CD8-positive, alpha-beta memory T cell (primary cell): ENCODE measurements around the gene MCC. TPM values are rescaled to one million over a fixed set of nuclear protein-coding genes. Genes with fewer than 3 reads are reported as not detected.

Experiments
- CTCF ChIA-PET: fragments of 350-600 bp; sonication (Branson Sonifier 250); formaldehyde crosslinking; loops from one replicate; lab custom pipeline; 2021; ENCODE audit warnings: antibody characterized with exemption; lab: Charles Lee
- POLR2A ChIA-PET: fragments of 350-600 bp; sonication (Branson Sonifier 250); formaldehyde crosslinking; loops from one replicate; lab custom pipeline; 2021; ENCODE audit warnings: antibody characterized with exemption; lab: Charles Lee
- DNase-seq, 5 donors: peaks; one replicate each; pipeline versions ENCODE4 v3.0.0 to v3.0.0-alpha.2; 2020 to 2022; ENCODE audit warnings: mixed read lengths in 1 of 5
- H3K27ac ChIP-seq: one replicate; pipeline ENCODE4 v1.7.0; 2013; ENCODE audit warnings: low read depth, mild to moderate bottlenecking, low read length, moderate library complexity
- H3K27me3 ChIP-seq: 2 replicates; pipeline ENCODE4 v1.7.0; 2013; ENCODE audit warnings: low read length, mild to moderate bottlenecking; ENCODE audit not compliant: insufficient read depth, poor library complexity, severe bottlenecking
- H3K36me3 ChIP-seq: 2 replicates; pipeline ENCODE4 v1.7.0; 2013; ENCODE audit warnings: mild to moderate bottlenecking, low read length, moderate library complexity; ENCODE audit not compliant: insufficient read depth
- H3K4me1 ChIP-seq: 2 replicates; pipeline ENCODE4 v1.7.0; 2013; ENCODE audit warnings: mild to moderate bottlenecking, low read length, moderate library complexity; ENCODE audit not compliant: insufficient read depth
- H3K4me3 ChIP-seq: 2 replicates; pipeline ENCODE4 v1.7.0; 2013; ENCODE audit warnings: mild to moderate bottlenecking, low read length
- H3K9me3 ChIP-seq: 2 replicates; pipeline ENCODE4 v1.7.0; 2013; ENCODE audit warnings: mild to moderate bottlenecking, low read length
- H3K27ac Mint-ChIP-seq, 8 donors: one replicate each; pipeline ENCODE4 v1.8.0; 2020 to 2021; ENCODE audit warnings: mixed read lengths in 8 of 8, mild to moderate bottlenecking in 6 of 8, inconsistent platforms in 3 of 8, moderate library complexity in 3 of 8
- H3K27me3 Mint-ChIP-seq, 2 donors: one replicate each; pipeline ENCODE4 v1.8.0; 2020 to 2021; ENCODE audit warnings: mixed read lengths in 2 of 2, mild to moderate bottlenecking in 1 of 2, moderate library complexity in 1 of 2
- H3K36me3 Mint-ChIP-seq, 3 donors: one replicate each; pipeline ENCODE4 v1.8.0; 2020 to 2021; ENCODE audit warnings: mixed read lengths in 3 of 3, inconsistent platforms in 1 of 3, mild to moderate bottlenecking in 1 of 3
- H3K4me1 Mint-ChIP-seq, 3 donors: one replicate each; pipeline ENCODE4 v1.8.0; 2020 to 2021; ENCODE audit warnings: mixed read lengths in 3 of 3, inconsistent platforms in 1 of 3, mild to moderate bottlenecking in 1 of 3
- H3K4me3 Mint-ChIP-seq, 7 donors: one replicate each; pipeline ENCODE4 v1.8.0; 2020 to 2021; ENCODE audit warnings: mixed read lengths in 7 of 7, mild to moderate bottlenecking in 6 of 7, moderate library complexity in 4 of 7, inconsistent platforms in 2 of 7
- H3K9me3 Mint-ChIP-seq, 5 donors: one replicate each; pipeline ENCODE4 v1.8.0; 2020 to 2022; ENCODE audit warnings: mixed read lengths in 5 of 5, mild to moderate bottlenecking in 3 of 5, moderate library complexity in 2 of 5, inconsistent platforms in 1 of 5
- polyA plus RNA-seq: library from polyadenylated mRNA; unstranded; fragments of 300-500 nt; fragmentation: Illumina TruSeq; gene quantifications from one replicate; pipeline ENCODE4 v1.2.3, GENCODE V29; 2021
- total RNA-seq, 2 experiments: library from RNA; stranded (reverse); gene quantifications; one replicate each; pipeline ENCODE4 v1.2.3, GENCODE V29; 2021

The MCC gene
- total and polyA plus RNA-seq, 3 experiments from 2014 or later: 4.2 to 5.4 (median 4.9) TPM

DNA sequence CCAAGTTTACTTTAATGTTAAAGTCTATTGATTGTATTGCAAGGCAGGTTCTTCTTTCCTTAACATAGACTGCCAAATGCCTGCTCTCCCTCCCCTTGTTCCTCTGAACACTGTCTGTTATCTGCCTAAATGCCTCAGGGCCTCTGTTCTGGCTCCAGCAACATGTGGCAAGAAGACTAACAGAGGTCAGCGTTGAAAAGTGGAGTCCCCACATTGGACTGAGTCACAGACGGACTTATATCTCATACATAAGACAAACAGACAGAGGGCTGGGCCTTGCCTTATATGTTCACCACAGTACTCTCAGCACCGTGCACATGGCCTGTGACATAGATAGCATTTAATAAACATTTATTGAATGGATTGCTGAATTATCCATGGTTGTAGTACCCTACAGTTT is 144.9 kb downstream of the MCC start:
- Histone ChIP-seq H3K27me3 (no peaks in the 10 kb centered on the region), H3K4me1 (no peaks in the 10 kb centered on the region), H3K9me3 (no peaks in the 10 kb centered on the region), H3K4me3 (no peak overlapping the region), H3K36me3 (no peaks in the 10 kb centered on the region), H3K27ac (no peak overlapping the region)
- POLR2A ChIA-PET: no interaction called here
- no peak for DNase-seq
- no peak overlapping the region for H3K4me3 Mint-ChIP-seq
- no peak overlapping the region for H3K27ac Mint-ChIP-seq
- peaks cover 8 to 20% of the 10 kb centered on the region in 2 donors for H3K27me3 Mint-ChIP-seq
- no peaks in the 10 kb centered on the region for H3K4me1 Mint-ChIP-seq
- no peaks in the 10 kb centered on the region for H3K9me3 Mint-ChIP-seq
- CTCF ChIA-PET: no interaction called here
- peaks cover 0 to 6% (median 0%) of the 10 kb centered on the region in 3 donors for H3K36me3 Mint-ChIP-seq

DNA sequence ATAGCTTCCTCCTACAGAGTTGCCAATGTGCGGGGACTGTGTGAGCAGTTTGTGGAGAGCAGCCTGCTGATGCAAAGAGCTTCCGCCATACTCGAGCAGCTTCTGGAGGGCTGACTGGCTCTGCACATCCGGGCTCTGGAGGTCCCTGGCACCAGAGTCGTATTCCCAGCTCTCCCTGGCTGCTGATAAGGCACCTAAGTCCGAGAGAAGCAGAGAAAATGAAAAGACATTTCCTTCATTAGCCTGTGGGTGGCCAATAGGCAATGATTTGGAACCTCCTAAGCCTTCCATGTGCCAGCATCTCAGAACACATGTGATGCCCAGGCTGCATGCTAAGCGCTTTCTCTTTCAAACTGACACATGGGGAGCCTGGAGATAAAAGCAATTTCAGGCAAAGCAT is 147.7 kb downstream of the MCC start:
- POLR2A ChIA-PET: no interaction called here
- Mint-ChIP-seq H3K36me3 (peaks cover 0 to 1% (median 0%) of the 10 kb centered on the region in 3 donors), H3K4me3 (no peak overlapping the region), H3K27ac (no peak overlapping the region), H3K4me1 (peaks cover 0 to 2% (median 0%) of the 10 kb centered on the region in 3 donors), H3K9me3 (no peaks in the 10 kb centered on the region), H3K27me3 (peaks cover 12 to 32% of the 10 kb centered on the region in 2 donors)
- Histone ChIP-seq H3K4me1 (no peaks in the 10 kb centered on the region), H3K9me3 (no peaks in the 10 kb centered on the region), H3K27ac (no peak overlapping the region), H3K36me3 (no peaks in the 10 kb centered on the region), H3K4me3 (no peak overlapping the region), H3K27me3 (no peaks in the 10 kb centered on the region)
- CTCF ChIA-PET: no interaction called here
- DNase-seq: no peak

DNA sequence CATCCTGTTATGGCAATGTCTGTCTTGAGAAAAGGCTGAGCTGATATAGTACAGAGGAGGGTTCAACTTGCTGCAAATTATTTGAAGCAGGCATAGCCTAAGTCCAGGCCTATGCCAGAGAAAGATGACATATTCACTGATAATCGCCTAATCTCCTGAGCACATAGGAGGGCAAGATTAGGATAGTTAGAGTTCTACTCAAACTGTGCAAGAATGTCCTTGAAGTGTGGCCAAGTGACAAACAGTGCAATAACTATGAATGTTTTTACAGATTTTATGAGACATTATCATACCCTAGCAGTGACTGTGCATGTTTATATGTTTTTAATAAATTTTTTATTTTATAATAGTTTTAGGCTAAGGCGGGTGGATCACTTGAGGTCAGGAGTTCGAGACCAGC is 149.6 kb downstream of the MCC start:
- CTCF ChIA-PET: interaction anchor here (1.6 kb wide), 1 partner anchor 268 kb away, joined by 3 read pairs; no protein-coding TSS in a partner anchor
- no peaks in the 10 kb centered on the region for H3K27me3 ChIP-seq
- POLR2A ChIA-PET: no interaction called here
- H3K36me3 ChIP-seq: no peaks in the 10 kb centered on the region
- no peak for DNase-seq
- Mint-ChIP-seq H3K36me3 (no peaks in the 10 kb centered on the region), H3K27ac (no peak overlapping the region), H3K27me3 (peaks cover 11 to 25% of the 10 kb centered on the region in 2 donors), H3K4me1 (peaks cover 4 to 11% (median 5%) of the 10 kb centered on the region in 3 donors), H3K9me3 (no peaks in the 10 kb centered on the region), H3K4me3 (no peak overlapping the region)
- no peaks in the 10 kb centered on the region for H3K4me1 ChIP-seq
- H3K9me3 ChIP-seq: no peaks in the 10 kb centered on the region
- H3K27ac ChIP-seq: no peak overlapping the region
- no peak overlapping the region for H3K4me3 ChIP-seq

DNA sequence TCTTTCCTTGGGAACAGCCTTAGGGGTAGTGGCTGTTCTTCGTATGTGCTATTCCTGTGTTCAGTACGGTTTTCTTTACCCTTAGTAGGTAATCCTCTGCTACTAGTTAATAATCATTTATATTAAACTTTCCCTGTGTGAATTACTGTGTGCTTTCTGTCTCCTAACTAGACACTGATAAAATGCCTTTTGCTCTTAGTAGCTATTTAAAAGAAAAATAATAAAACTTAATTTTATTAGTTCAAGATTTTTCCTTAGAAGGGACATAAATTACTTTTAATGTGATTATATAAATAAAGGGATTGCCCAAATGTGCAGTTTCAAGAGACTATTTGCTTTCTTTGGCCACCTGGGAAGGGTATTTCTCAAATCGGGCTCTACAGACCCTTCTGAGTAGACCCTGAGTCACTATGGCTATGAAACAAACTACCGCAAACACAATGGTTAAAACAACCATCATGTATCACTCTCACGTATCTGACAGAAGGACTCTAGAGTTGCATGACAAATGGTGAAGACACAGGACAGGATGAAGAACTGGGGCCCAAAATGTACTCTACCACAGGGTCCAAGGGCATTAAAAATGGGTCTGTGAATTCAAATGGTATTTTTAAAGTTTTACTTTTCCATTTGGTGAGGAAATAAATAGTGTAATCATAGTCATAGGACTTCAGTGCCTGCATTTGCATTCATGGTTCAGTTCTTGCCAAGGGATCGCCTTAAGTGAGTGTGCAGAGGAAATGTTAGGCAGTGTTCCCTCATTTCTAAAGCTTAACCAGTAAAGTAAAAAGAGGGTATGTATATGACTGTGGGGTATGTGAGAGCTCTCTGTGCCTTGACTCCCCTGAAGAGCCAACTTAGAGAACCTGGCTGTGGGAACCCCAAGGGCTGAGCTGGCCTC is 150.5 kb downstream of the MCC start:
- no peaks in the 10 kb centered on the region for H3K36me3 ChIP-seq
- H3K4me1 ChIP-seq: no peaks in the 10 kb centered on the region
- H3K27ac ChIP-seq: no peak overlapping the region
- no peak overlapping the region for H3K4me3 ChIP-seq
- DNase-seq: no peak
- no peaks in the 10 kb centered on the region for H3K27me3 ChIP-seq
- Mint-ChIP-seq H3K9me3 (no peaks in the 10 kb centered on the region), H3K27me3 (peaks cover 11 to 20% of the 10 kb centered on the region in 2 donors), H3K36me3 (no peaks in the 10 kb centered on the region), H3K4me3 (no peak overlapping the region), H3K4me1 (peaks cover 4 to 11% (median 5%) of the 10 kb centered on the region in 3 donors), H3K27ac (no peak overlapping the region)
- no peaks in the 10 kb centered on the region for H3K9me3 ChIP-seq
- ChIA-PET POLR2A (no interaction called here), CTCF (interaction anchor here (1.0 to 1.6 kb wide), 3 partner anchors 209 to 268 kb away, joined by 3 to 6 read pairs (median 3); no protein-coding TSS in a partner anchor)

DNA sequence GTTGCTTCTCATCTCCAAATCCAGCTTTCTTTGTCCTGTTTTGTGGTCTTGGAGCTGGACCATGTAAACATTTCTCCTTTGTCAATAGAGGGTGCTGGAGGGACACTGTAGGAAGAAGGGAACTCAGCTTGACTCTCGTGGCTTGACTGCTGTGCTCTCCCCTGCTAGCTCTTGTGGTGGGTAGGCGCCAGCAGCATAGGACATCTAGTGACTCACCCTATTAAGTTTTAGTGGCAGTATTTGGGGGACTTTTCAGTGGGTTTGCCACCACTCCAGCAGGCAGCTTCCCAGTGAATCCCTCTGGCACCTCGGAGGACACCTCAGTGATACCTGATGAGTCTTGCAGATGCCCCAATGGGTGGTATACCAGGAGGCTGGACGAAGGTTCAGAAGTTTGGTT is 151.3 kb downstream of the MCC start:
- ChIA-PET POLR2A (no interaction called here), CTCF (interaction anchor here (1.0 to 1.8 kb wide), 3 partner anchors 209 to 341 kb away, joined by 3 to 9 read pairs (median 6); no protein-coding TSS in a partner anchor)
- H3K36me3 ChIP-seq: no peaks in the 10 kb centered on the region
- Mint-ChIP-seq H3K9me3 (no peaks in the 10 kb centered on the region), H3K27ac (peak overlapping the region in 1 of 8 donors; percentile 51), H3K36me3 (no peaks in the 10 kb centered on the region), H3K4me3 (no peak overlapping the region), H3K27me3 (peaks cover 11 to 20% of the 10 kb centered on the region in 2 donors), H3K4me1 (peaks cover 4 to 11% (median 5%) of the 10 kb centered on the region in 3 donors)
- no peak for DNase-seq
- no peaks in the 10 kb centered on the region for H3K4me1 ChIP-seq
- no peak overlapping the region for H3K27ac ChIP-seq
- H3K4me3 ChIP-seq: no peak overlapping the region
- no peaks in the 10 kb centered on the region for H3K27me3 ChIP-seq
- no peaks in the 10 kb centered on the region for H3K9me3 ChIP-seq

DNA sequence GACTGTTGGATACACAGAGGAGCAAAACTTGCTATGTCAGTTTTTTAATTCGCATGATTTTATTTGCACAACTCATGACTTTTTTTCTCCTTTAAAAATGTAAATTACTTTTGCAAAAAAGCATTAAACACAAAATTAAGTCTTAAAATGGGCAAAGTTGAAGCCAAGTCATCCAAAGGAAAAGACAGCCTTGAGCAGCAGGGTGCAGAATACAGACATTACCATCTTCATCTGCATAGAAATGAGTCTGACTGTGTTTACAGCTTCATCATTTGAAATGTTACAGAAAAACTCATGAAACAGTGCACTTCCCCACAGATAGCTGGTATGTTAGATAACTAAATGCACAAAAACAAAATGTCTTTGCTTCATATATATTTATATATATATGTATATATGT is 154.8 kb downstream of the MCC start:
- Histone ChIP-seq H3K4me3 (no peak overlapping the region), H3K27me3 (no peaks in the 10 kb centered on the region), H3K36me3 (no peaks in the 10 kb centered on the region), H3K27ac (no peak overlapping the region), H3K9me3 (no peaks in the 10 kb centered on the region), H3K4me1 (peaks cover 4% of the 10 kb centered on the region)
- Mint-ChIP-seq H3K4me1 (peaks cover 10 to 24% (median 14%) of the 10 kb centered on the region in 3 donors), H3K27me3 (peaks cover 4 to 17% of the 10 kb centered on the region in 2 donors), H3K27ac (no peak overlapping the region), H3K4me3 (no peak overlapping the region), H3K36me3 (no peaks in the 10 kb centered on the region), H3K9me3 (no peaks in the 10 kb centered on the region)
- POLR2A ChIA-PET: no interaction called here
- no peak for DNase-seq
- CTCF ChIA-PET: interaction anchor here (2.2 to 3.0 kb wide), 2 partner anchors 10 to 337 kb away, joined by 5 to 15 read pairs; no protein-coding TSS in a partner anchor

DNA sequence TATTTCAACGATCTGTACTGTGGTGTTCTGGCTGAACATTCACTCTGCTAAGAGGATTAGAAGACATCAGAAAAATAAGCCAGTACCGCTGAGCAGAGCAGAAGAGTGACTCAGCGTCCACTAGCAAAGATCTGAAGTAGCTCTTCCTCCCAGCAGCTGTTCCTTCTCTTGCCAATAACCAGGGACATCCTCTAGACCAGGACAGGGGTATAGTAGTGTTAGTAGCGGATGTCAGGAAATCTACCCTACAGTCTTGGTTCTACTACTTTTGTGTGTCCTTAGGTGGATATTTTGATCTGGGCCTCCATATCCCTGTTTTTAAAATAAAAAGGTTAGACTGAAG is 157.1 kb downstream of the MCC start:
- H3K36me3 Mint-ChIP-seq: no peaks in the 10 kb centered on the region
- POLR2A ChIA-PET: interaction anchor here (0.6 kb wide), 1 partner anchor 336 kb away, joined by 4 read pairs; no protein-coding TSS in a partner anchor

More for the DNA sequence above, 157.1 kb downstream of the MCC start:
- peaks cover 10 to 24% (median 14%) of the 10 kb centered on the region in 3 donors for H3K4me1 Mint-ChIP-seq
- Histone ChIP-seq H3K36me3 (no peaks in the 10 kb centered on the region), H3K27ac (no peak overlapping the region), H3K27me3 (no peaks in the 10 kb centered on the region), H3K4me1 (peaks cover 4% of the 10 kb centered on the region), H3K4me3 (no peak overlapping the region), H3K9me3 (no peaks in the 10 kb centered on the region)
- peak overlapping the region in 2 of 8 donors; percentile 43 to 73 for H3K27ac Mint-ChIP-seq
- no peaks in the 10 kb centered on the region for H3K9me3 Mint-ChIP-seq
- H3K4me3 Mint-ChIP-seq: no peak overlapping the region
- H3K27me3 Mint-ChIP-seq: peaks cover 4 to 5% of the 10 kb centered on the region in 2 donors
- CTCF ChIA-PET: interaction anchor here (0.6 to 2.9 kb wide), 6 partner anchors 16 to 341 kb away, joined by 3 to 45 read pairs (median 4); no protein-coding TSS in a partner anchor
- DNase-seq: no peak
